GM12864 (cell line): Measurements from ENCODE around the gene NMRAL1.

Experiments used
- DNase-seq: peaks from one replicate; pipeline ENCODE4 v3.0.0-alpha.2; 2011; ENCODE audit warnings: low read depth
- H3K4me3 ChIP-seq: 2 replicates; pipeline ENCODE4 v1.5.1; 2011; ENCODE audit warnings: mild to moderate bottlenecking, low read depth, low read length, control low read depth
- TF ChIP-seq, protein P1 (sequence below): IDR thresholded peaks from 2 replicates; pipeline ENCODE4 v1.5.1; 2011; ENCODE audit warnings: low read depth, mild to moderate bottlenecking, moderate library complexity, low read length, control low read depth, inconsistent platforms; ENCODE audit errors: missing control alignments

NMRAL1 gene

DNA sequence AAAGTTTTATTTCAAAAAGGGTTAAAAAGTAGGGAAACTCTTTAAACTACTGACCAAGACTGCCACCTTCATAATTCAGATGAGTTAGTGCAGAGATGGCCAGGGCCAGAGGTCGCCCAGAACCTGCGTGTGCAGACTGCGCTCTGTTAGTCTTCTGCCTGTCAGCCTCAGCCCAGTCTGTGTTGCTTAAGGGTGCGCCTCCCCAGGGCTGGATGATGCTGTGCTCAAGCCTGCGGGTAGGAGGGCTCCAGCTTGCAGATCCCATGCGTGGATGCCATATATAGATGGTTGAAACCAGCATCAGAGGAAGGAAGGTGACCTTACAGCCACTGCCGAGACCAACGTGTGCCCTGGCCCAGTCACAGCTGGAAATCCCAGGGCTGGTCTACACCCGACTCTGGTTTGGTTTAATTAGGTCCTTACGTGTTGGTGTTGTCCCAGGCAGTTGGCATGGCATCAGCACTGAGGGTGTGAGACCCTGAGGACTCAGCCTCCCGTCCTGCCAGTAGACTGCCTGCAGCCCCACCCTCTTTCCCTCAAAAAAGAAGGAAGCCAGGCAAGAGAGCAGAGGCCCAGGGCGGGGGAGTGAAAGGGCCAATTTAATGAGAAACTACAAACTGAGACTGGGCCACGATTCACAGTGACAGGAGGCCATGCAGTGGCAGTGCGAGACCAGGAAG, 36.5 kb upstream of the NMRAL1 start:
- TF ChIP-seq, protein P1, sequence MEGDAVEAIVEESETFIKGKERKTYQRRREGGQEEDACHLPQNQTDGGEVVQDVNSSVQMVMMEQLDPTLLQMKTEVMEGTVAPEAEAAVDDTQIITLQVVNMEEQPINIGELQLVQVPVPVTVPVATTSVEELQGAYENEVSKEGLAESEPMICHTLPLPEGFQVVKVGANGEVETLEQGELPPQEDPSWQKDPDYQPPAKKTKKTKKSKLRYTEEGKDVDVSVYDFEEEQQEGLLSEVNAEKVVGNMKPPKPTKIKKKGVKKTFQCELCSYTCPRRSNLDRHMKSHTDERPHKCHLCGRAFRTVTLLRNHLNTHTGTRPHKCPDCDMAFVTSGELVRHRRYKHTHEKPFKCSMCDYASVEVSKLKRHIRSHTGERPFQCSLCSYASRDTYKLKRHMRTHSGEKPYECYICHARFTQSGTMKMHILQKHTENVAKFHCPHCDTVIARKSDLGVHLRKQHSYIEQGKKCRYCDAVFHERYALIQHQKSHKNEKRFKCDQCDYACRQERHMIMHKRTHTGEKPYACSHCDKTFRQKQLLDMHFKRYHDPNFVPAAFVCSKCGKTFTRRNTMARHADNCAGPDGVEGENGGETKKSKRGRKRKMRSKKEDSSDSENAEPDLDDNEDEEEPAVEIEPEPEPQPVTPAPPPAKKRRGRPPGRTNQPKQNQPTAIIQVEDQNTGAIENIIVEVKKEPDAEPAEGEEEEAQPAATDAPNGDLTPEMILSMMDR, result no peak
- H3K4me3 ChIP-seq, result no peak overlapping the region
- DNase-seq, result no peak

- TF ChIP-seq, protein P1, result no peak
- DNase-seq, result no peak
- no peak overlapping the region for H3K4me3 ChIP-seq
Measured at GRCh38 chr16:4510131-4510530, 35.7 kb upstream of the NMRAL1 start.

- DNase-seq, result no peak
- TF ChIP-seq, protein P1, result no peak
- no peak overlapping the region for H3K4me3 ChIP-seq
Measured at GRCh38 chr16:4509420-4509819, 35.0 kb upstream of the NMRAL1 start.

DNA sequence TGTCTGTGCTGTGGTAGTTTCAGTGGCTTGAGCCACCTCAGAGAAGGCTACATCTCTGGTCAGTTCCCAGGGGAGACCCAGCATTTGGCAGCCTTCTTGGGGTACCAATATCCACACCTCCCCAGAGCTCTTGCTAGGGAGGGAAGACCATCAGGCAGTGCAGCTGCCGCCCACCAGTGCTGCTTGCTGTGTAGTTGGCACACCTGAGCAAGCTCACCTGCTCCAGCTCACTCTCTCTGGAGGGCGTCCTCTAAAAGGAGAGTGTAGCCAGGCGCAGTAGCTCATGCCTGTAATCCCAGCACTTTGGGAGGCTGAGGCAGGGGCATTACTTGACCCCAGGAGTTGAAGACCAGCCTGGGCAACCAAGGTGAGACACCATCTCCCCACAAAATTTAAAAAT, 34.4 kb upstream of the NMRAL1 start:
- DNase-seq, result no peak
- H3K4me3 ChIP-seq, result no peak overlapping the region
- TF ChIP-seq, protein P1, result no peak

DNA sequence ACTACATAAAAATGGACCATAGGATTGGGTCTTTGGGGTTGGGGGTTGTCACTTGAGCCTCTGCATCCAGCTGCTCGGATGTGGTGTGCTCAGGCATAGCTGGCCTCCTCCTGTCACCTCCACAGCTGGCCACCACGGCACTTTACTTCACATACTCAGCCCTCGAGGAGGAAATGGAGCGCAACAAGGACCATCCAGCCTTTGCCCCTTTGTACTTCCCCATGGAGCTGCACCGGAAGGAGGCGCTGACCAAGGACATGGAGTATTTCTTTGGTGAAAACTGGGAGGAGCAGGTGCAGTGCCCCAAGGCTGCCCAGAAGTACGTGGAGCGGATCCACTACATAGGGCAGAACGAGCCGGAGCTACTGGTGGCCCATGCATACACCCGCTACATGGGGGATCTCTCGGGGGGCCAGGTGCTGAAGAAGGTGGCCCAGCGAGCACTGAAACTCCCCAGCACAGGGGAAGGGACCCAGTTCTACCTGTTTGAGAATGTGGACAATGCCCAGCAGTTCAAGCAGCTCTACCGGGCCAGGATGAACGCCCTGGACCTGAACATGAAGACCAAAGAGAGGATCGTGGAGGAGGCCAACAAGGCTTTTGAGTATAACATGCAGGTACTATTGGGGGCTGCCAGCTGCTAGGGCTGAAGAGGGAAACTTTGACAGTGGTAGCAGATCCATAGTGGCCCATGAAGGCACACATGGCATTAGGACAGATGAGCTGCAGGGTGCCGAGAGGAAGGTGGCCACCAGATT, 33.3 kb upstream of the NMRAL1 start:
- no peak for DNase-seq
- TF ChIP-seq, protein P1, result no peak
- no peak overlapping the region for H3K4me3 ChIP-seq

GRCh38 chr16:4506450-4506849, 32.0 kb upstream of the NMRAL1 start:
- peak; percentile 58 for DNase-seq
- no peak overlapping the region for H3K4me3 ChIP-seq
- TF ChIP-seq, protein P1, result peak; percentile 97
